HG03045 (cell line): ENCODE measurements around the gene DIP2C.

Source experiments
- ATAC-seq: cut with Tn5 transposase; IDR thresholded peaks from one replicate; pipeline ENCODE4 v1.9.1; 2021; ENCODE audit warnings: mild to moderate bottlenecking, moderate library complexity; ENCODE audit not compliant: unreplicated experiment

Gene DIP2C

DNA sequence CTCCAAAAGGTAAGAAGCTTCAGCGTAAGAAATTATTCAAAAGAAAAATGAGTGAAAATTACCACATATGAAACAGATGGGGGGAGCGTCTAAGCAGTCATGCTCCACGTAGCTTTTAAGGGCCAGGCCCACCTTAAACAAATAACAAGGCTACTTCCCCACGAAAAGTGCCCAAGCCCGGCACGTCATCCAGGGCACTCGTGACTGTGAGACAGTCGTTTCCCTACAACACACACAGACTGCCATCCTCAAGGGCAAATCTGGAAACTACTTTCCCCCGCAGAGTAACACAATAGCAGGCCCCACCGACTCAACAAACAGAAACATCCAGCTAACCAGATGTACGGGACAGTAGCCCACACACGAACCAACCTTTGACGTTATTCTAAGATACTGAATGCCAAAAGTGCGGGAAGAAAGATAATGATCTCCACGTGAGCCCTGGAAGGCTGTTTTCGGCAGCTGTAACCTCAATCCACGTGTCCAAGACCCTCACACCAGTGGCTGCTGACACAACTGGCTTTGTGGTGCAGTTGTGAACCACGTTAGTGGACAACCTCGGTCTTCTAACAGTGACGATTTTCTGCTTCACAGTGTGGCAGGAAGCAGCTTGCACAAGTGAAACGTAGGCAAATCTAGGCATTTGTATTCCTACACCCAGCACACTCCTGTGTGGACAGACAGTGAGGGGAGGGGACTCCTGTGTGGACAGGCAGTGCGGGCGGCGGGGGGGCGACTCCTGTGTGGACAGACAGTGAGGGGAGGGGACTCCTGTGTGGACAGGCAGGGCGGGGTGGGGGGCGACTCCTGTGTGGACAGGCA is 302.5 kb downstream of the DIP2C start:
- no peak for ATAC-seq

DNA sequence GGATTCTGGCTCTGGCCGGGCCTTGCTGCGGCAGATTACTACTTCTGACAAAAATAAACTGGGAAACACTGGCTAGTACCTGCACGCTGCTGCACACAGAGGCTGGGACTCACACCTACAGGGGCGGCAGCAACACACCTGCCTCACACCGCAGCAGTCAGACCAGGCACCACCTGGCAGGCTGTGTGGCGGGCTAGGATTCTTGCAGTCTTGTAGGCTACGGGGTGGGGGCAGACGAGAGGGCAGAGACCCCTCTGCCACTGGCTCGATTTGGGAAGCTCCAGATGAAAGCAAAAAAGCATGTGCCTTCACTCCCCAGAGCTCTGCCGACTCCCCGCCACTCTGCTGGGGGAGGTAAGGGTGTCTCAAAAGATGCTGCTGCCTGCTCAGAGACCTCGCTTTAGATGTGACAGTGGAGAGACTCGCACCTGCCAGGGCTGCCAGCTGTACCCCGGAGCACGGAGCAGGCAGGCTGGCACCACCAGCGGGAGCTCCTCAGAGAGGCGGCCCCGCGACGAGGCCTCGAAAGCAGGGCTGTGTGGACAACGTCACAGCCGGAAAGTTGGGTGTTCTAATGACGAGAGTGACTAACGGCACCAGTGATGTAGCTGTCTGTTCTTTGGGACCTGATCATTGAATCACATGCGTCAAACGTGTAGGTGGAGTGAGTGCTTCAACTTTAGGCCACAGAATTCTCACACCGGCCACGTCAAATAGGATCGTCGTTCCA is 303.7 kb downstream of the DIP2C start:
- ATAC-seq, result no peak

DNA sequence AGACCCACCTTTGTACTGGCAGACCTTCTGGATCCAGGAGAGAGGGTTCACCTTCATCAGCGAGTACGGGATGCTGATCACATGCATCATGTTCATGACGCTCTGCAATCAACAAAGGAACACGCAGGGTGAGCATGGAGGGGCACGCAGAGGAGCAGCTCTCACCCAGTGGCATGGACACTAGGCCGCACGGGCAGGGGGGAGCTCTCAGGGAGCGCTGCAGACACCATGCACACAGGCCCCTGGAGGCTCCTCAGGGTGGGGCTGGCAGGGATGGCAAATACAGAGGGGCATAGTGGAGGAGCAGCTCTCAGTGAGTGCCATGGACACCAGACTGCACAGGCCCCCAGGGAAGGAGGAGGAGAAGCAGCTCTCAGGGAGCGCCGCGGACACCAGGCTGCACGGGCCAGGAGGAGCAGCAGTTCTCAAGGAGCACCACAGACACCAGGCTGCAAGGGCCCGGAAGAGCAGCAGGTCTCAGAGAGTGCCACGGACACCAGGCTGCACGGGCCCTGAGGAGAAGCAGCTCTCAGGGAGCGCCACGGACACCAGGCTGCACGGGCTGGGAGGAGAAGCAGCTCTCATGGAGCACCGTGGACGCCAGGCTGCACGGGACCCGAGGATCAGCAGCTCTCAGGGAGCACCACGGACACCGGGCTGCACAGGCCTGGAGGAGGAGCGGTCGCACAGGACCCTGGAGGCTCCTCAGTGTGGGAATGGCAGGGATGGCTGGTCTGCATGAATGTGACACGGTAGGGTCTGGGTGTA is 304.7 kb downstream of the DIP2C start:
- no peak for ATAC-seq

DNA sequence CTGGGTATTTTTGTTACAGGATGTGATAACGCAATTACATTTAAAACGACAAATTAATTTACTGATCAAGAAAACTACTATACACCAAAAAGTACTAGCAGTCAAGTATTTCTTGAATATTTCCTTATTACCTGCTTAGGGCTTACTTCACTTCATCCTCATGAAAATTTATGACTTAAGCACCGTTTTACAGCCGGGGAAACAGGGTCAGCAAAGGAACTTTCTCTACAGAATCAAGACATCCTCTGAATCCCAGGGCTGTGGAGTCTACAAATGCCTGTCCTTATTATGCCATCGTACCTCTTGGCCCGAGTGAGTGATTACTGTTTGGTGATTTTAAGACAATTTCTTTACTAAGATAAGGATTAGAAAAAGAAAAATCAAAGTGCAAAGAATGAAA is 305.9 kb downstream of the DIP2C start:
- ATAC-seq, result no peak

DNA sequence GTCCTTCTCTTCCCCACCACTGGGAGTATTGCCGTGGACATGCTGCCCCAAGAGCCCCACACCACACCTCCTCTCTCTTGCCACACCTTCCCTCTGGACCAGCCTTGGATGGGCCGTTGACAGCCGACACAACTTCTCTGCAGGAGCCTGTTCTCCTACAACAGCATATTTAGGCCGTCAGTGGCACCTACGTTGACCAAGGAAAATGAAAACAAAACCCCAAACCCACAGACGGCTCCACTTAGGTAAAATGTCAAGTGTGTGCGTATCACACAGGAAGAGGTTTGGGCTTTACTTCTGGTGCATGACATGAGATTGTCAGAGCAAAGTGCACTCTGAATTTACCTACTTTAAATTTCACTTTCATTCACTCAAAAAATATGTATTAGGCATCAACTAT is 307.7 kb downstream of the DIP2C start:
- no peak for ATAC-seq

DNA sequence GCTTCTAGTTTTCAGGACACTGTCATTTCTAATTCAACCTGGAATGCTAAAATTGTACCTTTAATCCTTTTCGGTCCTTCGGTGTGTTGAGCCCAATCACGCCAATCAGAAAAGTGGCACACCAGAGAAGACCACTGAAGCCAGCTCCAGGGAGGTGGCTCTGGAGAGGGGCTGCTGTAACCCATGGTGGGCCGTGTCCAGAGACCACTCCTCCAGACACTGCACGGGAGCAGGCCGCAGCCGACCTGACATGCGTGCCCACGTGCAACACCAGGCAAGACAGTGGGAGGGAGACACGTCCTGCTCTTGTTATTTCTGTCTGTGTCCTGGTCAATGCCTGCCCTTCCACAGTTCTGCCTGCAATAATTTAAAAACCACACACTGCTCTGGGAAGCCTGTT is 308.1 kb downstream of the DIP2C start:
- no peak for ATAC-seq

DNA sequence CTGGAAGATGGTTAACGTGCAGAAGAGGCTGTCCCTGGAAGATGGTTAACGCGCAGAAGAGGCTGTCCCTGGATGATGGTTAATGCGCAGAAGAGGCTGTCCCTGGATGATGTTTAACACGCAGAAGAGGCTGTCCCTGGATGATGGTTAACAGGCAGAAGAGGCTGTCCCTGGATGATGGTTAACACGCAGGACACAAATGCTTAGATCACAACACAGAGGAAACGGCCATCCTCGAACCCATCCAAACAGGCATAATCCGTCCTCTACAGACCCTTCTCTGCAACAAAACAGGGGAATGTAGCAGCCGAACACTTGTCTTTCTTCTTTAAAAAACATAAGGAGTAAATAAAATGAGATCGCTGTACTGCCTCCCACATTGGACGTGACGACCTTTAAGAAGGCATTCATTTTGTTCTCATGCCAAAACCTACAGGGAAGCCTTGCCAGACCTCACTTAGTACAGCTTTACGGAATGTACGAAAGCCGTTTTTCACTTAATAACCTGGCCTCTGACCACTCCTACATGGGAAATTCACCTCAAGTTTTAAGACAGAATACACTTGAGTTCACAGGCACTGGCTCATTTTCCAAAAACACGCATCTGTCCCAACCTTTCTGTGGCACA is 309.0 kb downstream of the DIP2C start:
- ATAC-seq, result no peak

DNA sequence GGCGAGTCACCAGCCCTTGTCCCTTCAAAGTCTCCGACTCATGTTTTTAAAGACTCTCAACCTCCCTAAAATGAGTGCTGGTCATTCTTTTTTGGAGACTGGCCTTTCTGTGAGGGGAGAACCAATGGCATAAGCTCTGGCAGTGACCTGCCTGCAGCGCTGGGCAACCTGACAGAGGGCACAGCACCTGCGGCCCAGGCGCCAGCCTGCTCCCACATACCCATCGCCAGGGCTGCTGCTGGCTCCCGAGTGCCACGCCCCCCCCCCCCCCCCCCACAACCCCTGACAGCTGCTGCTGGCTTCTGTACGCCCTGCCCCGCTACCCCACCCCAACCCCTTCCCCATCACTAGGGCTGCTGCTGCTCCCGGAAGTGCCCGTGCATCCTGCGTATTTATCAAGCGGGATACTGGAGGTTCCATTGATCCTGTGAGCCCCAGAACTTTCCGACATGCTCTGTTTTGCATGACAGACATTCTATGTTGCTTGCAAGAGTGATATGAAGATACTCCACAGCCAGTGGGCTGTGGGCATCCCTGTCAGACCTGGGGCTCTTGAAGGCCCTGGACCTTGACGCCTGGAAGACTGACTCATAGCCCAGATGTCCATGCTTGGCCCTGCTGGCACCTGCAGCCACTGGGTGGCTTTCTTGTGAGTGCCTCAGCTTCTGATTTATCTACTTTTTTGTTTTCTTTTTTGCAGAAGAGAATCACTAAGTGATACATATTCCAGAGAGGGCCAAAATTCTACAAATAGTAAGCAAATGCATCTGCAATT is 310.4 kb downstream of the DIP2C start:
- no peak for ATAC-seq

DNA sequence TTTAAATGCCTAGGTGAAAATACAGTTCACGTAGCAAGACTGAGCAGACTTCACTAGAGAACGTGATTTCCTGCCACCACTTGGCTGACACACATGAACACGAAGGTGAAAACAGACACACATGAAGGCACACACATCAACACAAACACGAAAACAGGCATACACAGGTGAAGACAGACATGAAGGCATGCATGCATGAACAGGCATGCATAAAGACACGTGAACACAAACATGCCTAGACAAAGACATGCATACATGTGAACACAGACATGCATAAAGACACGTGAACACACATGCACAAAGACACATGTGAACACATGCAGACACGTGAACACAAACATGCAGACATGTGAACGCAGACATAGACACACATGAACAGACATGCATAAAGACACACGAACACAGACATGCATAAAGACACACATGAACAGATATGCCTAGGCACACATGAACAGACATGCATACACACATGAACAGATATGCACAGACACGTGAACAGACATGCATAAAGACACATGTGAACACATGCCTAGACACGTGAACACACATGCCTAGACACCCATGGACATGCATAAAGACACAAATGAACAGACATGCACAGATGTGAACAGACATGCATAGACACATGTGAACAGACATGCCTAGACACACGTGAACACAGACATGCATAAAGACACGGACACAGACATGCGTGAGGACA is 311.1 kb downstream of the DIP2C start:
- ATAC-seq, result no peak

DNA sequence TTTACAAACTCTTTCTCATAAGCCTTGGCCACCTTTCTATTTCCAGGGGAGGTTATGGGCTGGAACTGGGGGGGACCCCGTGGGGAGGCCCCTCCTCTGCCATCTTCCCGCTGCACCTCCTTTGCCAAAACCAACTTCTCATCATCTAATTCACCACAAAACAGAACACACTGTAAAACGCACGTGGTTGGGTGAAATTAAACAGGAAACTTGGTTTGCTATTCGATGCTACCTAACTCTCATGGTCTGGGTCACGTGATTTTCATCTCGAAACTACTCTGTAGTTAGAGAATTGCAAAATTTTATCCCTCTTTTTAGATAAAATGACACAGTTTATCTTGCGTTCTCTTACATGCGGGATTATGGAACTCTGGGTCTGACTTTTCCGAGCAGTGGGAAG is 312.2 kb downstream of the DIP2C start:
- ATAC-seq, result no peak

DNA sequence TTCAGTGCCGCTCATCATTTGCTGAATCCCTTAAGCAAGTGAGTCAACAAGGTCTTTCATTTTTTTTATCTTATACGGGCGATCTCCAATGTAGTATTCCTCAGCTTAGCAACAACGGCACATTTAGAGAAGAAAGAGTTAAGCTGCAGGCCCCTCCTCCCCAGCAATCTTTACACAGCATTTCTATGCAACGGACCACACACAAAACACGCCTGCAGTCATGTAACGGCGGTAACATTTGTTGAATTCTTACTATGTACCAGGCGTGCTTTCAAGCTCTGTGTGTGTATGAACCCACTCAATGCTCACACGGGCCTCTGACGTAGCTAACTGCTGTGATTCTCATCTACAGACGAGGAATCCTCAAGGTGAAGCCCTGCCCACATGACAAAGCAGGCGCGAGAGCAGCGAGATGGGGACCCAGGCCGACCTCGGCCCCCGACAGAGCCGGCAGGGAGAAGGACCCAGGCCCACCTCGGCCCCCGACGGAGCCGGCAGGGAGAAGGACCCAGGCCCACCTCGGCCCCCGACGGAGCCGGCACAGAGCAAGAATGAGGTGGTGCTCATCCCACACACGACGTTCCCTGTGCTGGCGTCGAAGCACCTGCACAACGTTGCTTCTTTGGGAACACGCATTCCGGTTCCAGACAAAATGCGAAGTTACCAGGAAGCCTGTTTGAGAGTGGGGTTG is 313.5 kb downstream of the DIP2C start:
- no peak for ATAC-seq

DNA sequence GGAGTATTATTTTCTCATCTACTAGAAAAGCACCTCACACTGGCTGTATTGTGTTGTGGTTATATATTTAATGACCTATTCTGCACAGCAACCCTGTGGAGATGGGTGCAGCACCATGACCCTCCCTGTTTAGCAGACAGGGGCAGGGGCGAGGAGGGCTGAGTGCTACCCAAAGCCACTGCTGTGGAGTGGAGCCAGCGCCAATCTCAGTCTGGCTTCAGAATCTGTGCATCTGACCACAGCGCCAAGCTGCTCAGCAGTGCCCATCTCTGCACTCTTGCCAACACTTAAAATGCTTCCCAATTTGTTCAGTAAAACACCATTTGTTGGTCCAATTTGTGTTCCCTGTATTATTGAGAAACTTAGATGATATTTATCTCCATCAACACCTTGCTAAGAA is 315.1 kb downstream of the DIP2C start:
- no peak for ATAC-seq

DNA sequence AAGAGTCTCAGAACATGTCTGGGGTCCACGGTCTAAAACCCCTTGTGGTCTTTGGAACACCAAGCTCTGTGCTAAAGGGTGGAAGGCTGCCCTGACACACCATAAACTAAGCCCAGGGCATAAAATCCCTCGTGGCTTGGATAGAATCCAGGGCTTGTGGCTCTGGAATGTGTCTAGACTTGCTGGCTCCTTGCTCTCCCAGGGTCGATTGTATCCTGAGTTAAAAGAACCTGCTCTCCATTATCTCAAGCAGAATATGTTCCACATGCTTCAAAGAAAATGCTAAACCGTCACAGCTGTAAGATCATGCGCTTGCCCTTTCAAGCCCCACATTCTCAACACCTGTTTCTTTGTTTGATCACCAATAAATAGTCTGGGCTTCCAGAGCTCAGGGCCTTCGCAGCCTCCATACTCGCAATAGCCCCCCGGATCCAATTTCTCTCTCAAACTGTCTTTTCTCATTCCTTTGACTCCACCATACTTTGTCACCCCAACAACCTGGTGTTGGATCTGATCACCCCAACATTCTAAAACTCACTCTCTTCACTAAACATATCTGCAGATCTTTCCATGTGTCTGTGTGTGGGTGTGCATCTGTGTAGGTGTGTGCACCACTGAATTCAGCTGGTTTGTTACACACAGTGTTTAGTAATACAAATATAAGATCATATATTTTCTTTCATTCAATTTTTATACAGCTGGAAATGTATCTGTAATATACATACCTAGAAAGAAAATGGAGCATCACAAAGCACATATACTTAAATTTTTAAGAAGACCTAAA is 315.8 kb downstream of the DIP2C start:
- ATAC-seq, result no peak

DNA sequence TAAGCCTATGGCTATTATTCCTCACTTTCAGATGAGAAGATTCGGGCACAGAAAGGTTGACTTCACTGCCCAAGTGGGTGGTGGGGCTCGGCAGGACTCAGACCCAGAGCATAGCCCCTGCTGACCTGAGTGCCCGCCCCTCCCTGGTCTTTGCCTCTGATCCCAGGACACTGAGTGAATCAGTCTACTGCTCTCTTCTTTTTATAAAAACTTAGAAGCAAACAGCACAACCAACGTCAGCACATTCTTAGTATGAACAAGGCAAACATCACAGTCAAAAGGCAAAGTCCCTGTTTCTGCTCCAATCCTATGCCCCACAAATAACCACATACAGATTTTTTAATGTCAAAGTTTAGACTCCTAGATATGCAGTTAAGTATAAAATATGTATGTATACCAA is 316.5 kb downstream of the DIP2C start:
- no peak for ATAC-seq

DNA sequence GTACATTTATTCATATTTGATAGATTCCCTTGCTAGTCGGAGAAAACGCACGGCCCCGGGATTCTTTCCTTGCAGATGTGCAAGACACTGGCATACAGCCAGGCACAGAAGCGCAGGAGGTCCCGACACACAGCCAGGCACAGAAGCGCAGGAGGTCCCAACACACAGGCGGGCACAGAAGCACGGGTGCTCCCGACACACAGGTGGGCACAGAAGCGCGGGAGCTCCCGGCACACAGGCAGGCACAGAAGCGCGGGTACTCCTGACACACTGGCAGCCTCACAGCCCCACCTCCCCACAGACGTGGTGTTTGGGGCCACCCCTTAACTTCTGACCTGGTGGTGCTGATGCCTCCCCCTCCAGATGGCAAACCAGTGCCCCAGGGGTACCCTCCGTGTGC is 316.9 kb downstream of the DIP2C start:
- no peak for ATAC-seq

DNA sequence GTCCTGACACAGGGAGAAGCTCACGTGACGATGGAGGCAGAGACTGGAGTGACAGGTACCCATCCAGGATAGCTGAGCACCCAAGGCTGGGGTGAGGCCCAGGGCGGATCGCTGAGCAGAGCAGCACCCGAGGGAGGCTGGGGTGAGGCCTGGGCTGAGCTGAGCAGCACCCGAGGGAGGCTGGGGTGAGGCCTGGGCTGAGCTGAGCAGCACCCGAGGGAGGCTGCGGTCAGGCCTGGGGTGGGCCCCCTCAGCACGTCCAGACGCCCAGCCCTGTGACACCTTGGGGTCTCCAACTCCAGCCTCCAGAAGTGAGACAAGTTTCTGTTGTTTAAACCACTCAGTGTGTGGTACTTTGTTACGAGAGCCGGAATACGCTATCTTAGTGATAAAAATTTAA is 318.0 kb downstream of the DIP2C start:
- no peak for ATAC-seq

DNA sequence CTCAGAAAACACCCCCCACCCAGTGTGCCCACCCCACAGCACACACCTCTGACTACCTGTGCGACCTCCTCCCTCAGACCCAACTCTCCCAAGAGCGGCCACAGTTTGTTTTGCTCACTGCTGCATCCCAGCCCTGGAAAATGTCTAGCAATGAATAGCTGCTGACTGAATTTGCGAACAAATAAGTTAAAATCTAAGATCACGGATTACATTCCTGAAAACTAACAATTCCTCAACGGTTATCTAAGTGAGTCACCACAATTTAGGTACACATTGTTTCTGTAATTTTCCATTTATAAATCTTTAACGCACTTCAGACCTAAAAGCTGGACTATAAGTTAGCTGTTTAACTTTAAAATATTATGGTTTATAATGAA is 319.0 kb downstream of the DIP2C start:
- ATAC-seq, result no peak

DNA sequence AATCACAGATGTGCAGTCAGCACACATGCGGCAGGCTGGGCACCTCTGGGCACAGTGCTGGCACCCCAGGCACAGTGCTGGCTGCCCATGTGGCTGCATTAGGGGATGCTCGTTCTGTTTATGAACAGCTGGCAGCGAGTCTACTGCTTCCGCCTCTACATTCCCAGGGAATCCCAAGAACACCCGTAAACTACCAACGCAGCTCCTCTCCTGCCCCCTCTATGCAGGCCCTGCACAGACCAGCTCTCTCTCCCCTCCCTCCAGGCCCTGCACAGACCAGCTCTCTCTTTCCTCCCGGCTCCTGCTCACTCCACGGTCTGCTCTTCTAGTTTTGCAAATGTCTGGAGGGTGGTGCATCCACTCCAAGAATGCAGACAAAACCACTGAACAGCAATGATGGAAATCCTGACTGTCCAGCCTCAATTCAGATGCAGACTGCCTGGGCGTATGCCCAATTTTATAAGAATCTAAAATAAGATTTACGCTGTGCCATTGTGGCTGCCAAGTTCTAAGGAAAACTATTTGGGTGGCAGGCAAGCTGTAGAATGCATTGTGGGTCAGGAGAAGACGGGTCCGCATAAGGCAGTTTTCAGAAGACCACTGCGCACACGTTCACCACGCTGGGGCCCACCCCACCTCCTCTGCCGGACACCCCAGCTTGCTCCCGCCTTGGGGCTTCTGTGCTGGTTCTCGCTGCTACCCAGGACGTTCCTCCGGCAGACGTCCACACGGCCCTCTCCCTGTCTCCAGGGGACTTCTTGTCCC is 319.6 kb downstream of the DIP2C start:
- ATAC-seq, result no peak
